Measurements from ENCODE around the gene OTUD5.

Gene OTUD5

GRCh38 chrX:48937054-48937907 is 20.1 kb downstream of the OTUD5 start:
- peak; percentile 86 for DNase-seq (ENCODE audit: low spot score)

- no peak for DNase-seq (ENCODE audit: low spot score)
Measured at GRCh38 chrX:48936429-48937053, 20.9 kb downstream of the OTUD5 start.

- no peak for DNase-seq (ENCODE audit: low spot score)
Measured at GRCh38 chrX:48935301-48935670, 22.1 kb downstream of the OTUD5 start.

- DNase-seq (ENCODE audit: low spot score), result no peak
Measured at GRCh38 chrX:48934581-48935300, 22.7 kb downstream of the OTUD5 start.

GRCh38 chrX:48933757-48934156 is 23.6 kb downstream of the OTUD5 start:
- no peak for DNase-seq (ENCODE audit: low spot score)

GRCh38 chrX:48927736-48928382 is 29.5 kb downstream of the OTUD5 start:
- DNase-seq (ENCODE audit: low spot score), result no peak

GRCh38 chrX:48927123-48927522 is 30.3 kb downstream of the OTUD5 start:
- DNase-seq (ENCODE audit: low spot score), result no peak

GRCh38 chrX:48924270-48924669 is 33.1 kb downstream of the OTUD5 start:
- no peak for DNase-seq (ENCODE audit: low spot score)

- DNase-seq (ENCODE audit: low spot score), result no peak
Measured at GRCh38 chrX:48923771-48924170, 33.6 kb downstream of the OTUD5 start.

GRCh38 chrX:48920718-48921104 is 36.7 kb downstream of the OTUD5 start:
- no peak for DNase-seq (ENCODE audit: low spot score)

- no peak for DNase-seq (ENCODE audit: low spot score)
Measured at GRCh38 chrX:48919947-48920717, 37.3 kb downstream of the OTUD5 start.

GRCh38 chrX:48919360-48919841 is 38.0 kb downstream of the OTUD5 start:
- no peak for DNase-seq (ENCODE audit: low spot score)

- peak; percentile 96 for DNase-seq (ENCODE audit: low spot score)
Measured at GRCh38 chrX:48918643-48919340, 38.6 kb downstream of the OTUD5 start, which contains the start of gene PIM2. Gene PIM2, minus strand, starts transcription at chrX:48919024. Its CDS starts 190 bp downstream, at chrX:48918834.

GRCh38 chrX:48918301-48918642 is 39.1 kb downstream of the OTUD5 start:
- DNase-seq (ENCODE audit: low spot score), result no peak

- peak; percentile 93 for DNase-seq (ENCODE audit: low spot score)
Measured at GRCh38 chrX:48917139-48918001, 40.0 kb downstream of the OTUD5 start.

- DNase-seq (ENCODE audit: low spot score), result no peak
Measured at GRCh38 chrX:48914593-48915493, 42.6 kb downstream of the OTUD5 start.

- DNase-seq (ENCODE audit: low spot score), result no peak
Measured at GRCh38 chrX:48913605-48914366, 43.6 kb downstream of the OTUD5 start.

All from NAMALWA (cell line).